ENCODE data around the gene UBL3.

DNA sequence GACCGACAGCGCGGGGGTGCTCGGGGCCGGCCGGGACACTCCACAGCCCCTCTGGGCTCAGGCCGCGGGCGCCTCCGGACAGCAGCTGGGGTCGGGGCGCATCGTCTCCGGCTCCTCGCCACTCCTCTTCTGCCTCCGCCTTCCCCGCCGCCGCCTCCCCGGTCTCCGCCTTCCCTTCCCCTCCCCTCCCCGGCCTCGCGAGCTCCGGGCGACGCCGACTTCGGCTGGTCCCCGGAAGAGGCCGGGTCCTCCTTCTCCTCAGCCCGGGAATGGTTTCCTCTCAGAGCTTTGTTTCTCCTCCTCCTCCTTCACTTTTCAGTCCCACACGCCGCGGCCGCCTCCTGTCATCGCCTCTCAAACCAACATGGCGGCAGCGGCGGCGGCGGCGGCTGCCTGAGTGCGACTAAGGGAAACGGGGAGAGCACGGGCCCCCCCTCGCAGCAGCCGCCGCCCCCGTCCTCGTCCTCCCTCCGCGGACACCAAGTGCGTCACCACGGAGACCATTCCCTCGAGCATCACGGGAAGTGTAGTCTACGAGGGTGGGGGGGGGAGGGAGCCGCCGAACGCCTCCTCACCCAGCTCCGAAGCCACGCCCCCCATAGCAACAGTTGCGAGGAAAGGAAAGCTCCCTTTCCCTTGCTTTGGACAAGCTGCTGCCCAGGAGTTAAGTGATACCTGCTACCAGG lies at the start of gene UBL3:
- TF ChIP-seq ZNF140 (tag by site-specific recombination; IDR thresholded peaks at IDR 0.05) (no peak), MYNN (tag by site-specific recombination; IDR thresholded peaks at IDR 0.05; ENCODE audit: borderline replicate concordance) (no peak), CTCF (tag by site-specific recombination; IDR thresholded peaks at IDR 0.05) (no peak), ZNF416 (tag by site-specific recombination; IDR thresholded peaks at IDR 0.05) (no peak), HOXA7 (CRISPR knock-in tag; IDR thresholded peaks at IDR 0.05; ENCODE audit: borderline replicate concordance) (no peak), ZNF121 (tag by site-specific recombination; IDR thresholded peaks at IDR 0.05) (no peak), PATZ1 (tag by site-specific recombination; IDR thresholded peaks at IDR 0.05) (peak; percentile 98), ZNF398 (tag by site-specific recombination; IDR thresholded peaks at IDR 0.05) (peak; percentile 82), PRDM10 (tag by site-specific recombination; IDR thresholded peaks at IDR 0.05) (peak; percentile 92)
- TF ChIP-seq, protein P1, sequence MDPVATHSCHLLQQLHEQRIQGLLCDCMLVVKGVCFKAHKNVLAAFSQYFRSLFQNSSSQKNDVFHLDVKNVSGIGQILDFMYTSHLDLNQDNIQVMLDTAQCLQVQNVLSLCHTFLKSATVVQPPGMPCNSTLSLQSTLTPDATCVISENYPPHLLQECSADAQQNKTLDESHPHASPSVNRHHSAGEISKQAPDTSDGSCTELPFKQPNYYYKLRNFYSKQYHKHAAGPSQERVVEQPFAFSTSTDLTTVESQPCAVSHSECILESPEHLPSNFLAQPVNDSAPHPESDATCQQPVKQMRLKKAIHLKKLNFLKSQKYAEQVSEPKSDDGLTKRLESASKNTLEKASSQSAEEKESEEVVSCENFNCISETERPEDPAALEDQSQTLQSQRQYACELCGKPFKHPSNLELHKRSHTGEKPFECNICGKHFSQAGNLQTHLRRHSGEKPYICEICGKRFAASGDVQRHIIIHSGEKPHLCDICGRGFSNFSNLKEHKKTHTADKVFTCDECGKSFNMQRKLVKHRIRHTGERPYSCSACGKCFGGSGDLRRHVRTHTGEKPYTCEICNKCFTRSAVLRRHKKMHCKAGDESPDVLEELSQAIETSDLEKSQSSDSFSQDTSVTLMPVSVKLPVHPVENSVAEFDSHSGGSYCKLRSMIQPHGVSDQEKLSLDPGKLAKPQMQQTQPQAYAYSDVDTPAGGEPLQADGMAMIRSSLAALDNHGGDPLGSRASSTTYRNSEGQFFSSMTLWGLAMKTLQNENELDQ (tag by site-specific recombination; IDR thresholded peaks at IDR 0.05; ENCODE audit: low read depth): no peak
- TF ChIP-seq, protein P2, sequence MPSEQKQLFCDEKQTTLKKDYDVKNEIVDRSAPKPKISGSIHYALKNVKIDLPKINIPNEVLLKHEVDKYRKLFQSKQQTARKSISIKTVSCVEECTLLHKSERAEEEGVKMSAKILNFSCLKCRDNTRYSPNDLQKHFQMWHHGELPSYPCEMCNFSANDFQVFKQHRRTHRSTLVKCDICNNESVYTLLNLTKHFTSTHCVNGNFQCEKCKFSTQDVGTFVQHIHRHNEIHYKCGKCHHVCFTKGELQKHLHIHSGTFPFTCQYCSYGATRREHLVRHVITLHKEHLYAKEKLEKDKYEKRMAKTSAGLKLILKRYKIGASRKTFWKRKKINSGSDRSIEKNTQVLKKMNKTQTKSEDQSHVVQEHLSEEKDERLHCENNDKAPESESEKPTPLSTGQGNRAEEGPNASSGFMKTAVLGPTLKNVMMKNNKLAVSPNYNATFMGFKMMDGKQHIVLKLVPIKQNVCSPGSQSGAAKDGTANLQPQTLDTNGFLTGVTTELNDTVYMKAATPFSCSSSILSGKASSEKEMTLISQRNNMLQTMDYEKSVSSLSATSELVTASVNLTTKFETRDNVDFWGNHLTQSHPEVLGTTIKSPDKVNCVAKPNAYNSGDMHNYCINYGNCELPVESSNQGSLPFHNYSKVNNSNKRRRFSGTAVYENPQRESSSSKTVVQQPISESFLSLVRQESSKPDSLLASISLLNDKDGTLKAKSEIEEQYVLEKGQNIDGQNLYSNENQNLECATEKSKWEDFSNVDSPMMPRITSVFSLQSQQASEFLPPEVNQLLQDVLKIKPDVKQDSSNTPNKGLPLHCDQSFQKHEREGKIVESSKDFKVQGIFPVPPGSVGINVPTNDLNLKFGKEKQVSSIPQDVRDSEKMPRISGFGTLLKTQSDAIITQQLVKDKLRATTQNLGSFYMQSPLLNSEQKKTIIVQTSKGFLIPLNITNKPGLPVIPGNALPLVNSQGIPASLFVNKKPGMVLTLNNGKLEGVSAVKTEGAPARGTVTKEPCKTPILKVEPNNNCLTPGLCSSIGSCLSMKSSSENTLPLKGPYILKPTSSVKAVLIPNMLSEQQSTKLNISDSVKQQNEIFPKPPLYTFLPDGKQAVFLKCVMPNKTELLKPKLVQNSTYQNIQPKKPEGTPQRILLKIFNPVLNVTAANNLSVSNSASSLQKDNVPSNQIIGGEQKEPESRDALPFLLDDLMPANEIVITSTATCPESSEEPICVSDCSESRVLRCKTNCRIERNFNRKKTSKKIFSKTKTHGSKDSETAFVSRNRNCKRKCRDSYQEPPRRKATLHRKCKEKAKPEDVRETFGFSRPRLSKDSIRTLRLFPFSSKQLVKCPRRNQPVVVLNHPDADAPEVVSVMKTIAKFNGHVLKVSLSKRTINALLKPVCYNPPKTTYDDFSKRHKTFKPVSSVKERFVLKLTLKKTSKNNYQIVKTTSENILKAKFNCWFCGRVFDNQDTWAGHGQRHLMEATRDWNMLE (tag by site-specific recombination; conservative IDR thresholded peaks at IDR 0.05; ENCODE audit: low read depth): no peak
- TF ChIP-seq, protein P3, sequence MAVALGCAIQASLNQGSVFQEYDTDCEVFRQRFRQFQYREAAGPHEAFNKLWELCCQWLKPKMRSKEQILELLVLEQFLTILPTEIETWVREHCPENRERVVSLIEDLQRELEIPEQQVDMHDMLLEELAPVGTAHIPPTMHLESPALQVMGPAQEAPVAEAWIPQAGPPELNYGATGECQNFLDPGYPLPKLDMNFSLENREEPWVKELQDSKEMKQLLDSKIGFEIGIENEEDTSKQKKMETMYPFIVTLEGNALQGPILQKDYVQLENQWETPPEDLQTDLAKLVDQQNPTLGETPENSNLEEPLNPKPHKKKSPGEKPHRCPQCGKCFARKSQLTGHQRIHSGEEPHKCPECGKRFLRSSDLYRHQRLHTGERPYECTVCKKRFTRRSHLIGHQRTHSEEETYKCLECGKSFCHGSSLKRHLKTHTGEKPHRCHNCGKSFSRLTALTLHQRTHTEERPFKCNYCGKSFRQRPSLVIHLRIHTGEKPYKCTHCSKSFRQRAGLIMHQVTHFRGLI (tag by site-specific recombination; IDR thresholded peaks at IDR 0.05): no peak
- TF ChIP-seq, protein P4, sequence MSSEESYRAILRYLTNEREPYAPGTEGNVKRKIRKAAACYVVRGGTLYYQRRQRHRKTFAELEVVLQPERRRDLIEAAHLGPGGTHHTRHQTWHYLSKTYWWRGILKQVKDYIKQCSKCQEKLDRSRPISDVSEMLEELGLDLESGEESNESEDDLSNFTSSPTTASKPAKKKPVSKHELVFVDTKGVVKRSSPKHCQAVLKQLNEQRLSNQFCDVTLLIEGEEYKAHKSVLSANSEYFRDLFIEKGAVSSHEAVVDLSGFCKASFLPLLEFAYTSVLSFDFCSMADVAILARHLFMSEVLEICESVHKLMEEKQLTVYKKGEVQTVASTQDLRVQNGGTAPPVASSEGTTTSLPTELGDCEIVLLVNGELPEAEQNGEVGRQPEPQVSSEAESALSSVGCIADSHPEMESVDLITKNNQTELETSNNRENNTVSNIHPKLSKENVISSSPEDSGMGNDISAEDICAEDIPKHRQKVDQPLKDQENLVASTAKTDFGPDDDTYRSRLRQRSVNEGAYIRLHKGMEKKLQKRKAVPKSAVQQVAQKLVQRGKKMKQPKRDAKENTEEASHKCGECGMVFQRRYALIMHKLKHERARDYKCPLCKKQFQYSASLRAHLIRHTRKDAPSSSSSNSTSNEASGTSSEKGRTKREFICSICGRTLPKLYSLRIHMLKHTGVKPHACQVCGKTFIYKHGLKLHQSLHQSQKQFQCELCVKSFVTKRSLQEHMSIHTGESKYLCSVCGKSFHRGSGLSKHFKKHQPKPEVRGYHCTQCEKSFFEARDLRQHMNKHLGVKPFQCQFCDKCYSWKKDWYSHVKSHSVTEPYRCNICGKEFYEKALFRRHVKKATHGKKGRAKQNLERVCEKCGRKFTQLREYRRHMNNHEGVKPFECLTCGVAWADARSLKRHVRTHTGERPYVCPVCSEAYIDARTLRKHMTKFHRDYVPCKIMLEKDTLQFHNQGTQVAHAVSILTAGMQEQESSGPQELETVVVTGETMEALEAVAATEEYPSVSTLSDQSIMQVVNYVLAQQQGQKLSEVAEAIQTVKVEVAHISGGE (tag by site-specific recombination; conservative IDR thresholded peaks at IDR 0.05; ENCODE audit: low read depth): peak; percentile 59; the same call in 1 of the 2 replicates
